H1 (cell line): ENCODE measurements around the gene RPTOR.

ENCODE experiments used
- CTCF ChIP-seq, 3 experiments: IDR thresholded peaks; 1 replicate in 2 of 3; 2 replicates in 1 of 3; pipeline versions ENCODE4 v1.5.1 to v1.6.1; 2011; ENCODE audit warnings: low read length in 3 of 3, mild to moderate bottlenecking in 3 of 3, inconsistent platforms in 2 of 3, low read depth in 1 of 3, moderate library complexity in 1 of 3; ENCODE audit not compliant: insufficient read depth in 1 of 3; ENCODE audit errors: control extremely low read depth in 1 of 3
- E2F6 ChIP-seq: IDR thresholded peaks from 2 replicates; pipeline ENCODE4 v1.6.1; 2012; ENCODE audit warnings: inconsistent platforms
- EZH2 ChIP-seq: fragments of 200-600 bp; sonication (generic); IDR thresholded peaks from 2 replicates; pipeline ENCODE4 v1.7.1; 2012; ENCODE audit warnings: low read depth, mild to moderate bottlenecking, moderate library complexity, low read length, inconsistent platforms; ENCODE audit not compliant: severe bottlenecking
- POLR2A ChIP-seq, 2 experiments: IDR thresholded peaks; 1 replicate in 1 of 2; 2 replicates in 1 of 2; pipeline ENCODE4 v1.6.1; 2011; ENCODE audit warnings: low read depth in 2 of 2, low read length in 2 of 2, mild to moderate bottlenecking in 2 of 2; ENCODE audit errors: control extremely low read depth in 1 of 2
- POLR2AphosphoS5 ChIP-seq: IDR thresholded peaks from 2 replicates; pipeline ENCODE4 v1.6.1; 2011; ENCODE audit warnings: low read depth, low read length
- RNF2 ChIP-seq: fragments of 200-900, 300-1000 bp; sonication (generic); IDR thresholded peaks from 2 replicates; pipeline ENCODE4 v1.7.1; 2016; ENCODE audit warnings: borderline replicate concordance, low read depth, mild to moderate bottlenecking, antibody characterized with exemption, low read length; ENCODE audit not compliant: poor library complexity, severe bottlenecking; ENCODE audit errors: missing control alignments
- YY1 ChIP-seq: IDR thresholded peaks from 2 replicates; pipeline ENCODE4 v1.6.1; 2011; ENCODE audit warnings: low read depth, mild to moderate bottlenecking, low read length
- ZNF274 ChIP-seq: IDR thresholded peaks from 2 replicates; pipeline ENCODE4 v1.7.0; 2012; ENCODE audit warnings: low read length, borderline replicate concordance; ENCODE audit errors: extremely low read depth

GRCh38 chr17:80511222-80512180 is 33.1 kb upstream of the RPTOR start:
- no peak for TF ChIP-seq POLR2A (IDR thresholded peaks at IDR 0.05; ENCODE audit: control extremely low read depth in 1 of 2, low read depth in 2 of 2, low read length in 2 of 2)
- TF ChIP-seq RNF2 = no peak
- no peak for TF ChIP-seq E2F6
- TF ChIP-seq CTCF (IDR thresholded peaks at IDR 0.05; ENCODE audit: control extremely low read depth in 1 of 3, insufficient read depth in 1 of 3, low read depth in 1 of 3, low read length in 3 of 3) = peak; percentile 73 to 87 (median 77)
- no peak for TF ChIP-seq ZNF274
- no peak for TF ChIP-seq POLR2AphosphoS5
- TF ChIP-seq EZH2 = no peak
- no peak for TF ChIP-seq YY1
